MCF 10A (cell line): ENCODE data around the gene NEURL1B. TPM values are rescaled to one million over a fixed set of nuclear protein-coding genes. Genes with fewer than 3 reads are reported as not detected.

Experiments
- BruUV-seq: library from RNA; stranded (reverse); fragments of 400-500 nt; replicated peaks from 2 replicates; lab custom pipeline; 2021; lab: Mats Ljungman, UMichigan
- CTCF ChIA-PET: fragments of 300-600 bp; sonication (Branson Sonifier 250); formaldehyde crosslinking; extraction: SDS; loops from one replicate; lab custom pipeline; 2021; ENCODE audit warnings: antibody characterized with exemption, inconsistent platforms; lab: Yijun Ruan, JAX
- POLR2A ChIA-PET: fragments of 300-600, 350-650 bp; sonication (Branson Sonifier 250); formaldehyde crosslinking; extraction: SDS; loops from one replicate; lab custom pipeline; 2020; ENCODE audit warnings: antibody characterized with exemption, inconsistent platforms; lab: Yijun Ruan, JAX
- DNase-seq: peaks from one replicate; pipeline ENCODE4 v3.0.0-alpha.2; 2018; ENCODE audit not compliant: unreplicated experiment
- H3K27ac Mint-ChIP-seq: one replicate; pipeline ENCODE4 v1.8.0; 2022; ENCODE audit warnings: mild to moderate bottlenecking, low read depth, mixed read lengths; ENCODE audit not compliant: unreplicated experiment
- H3K27me3 Mint-ChIP-seq: one replicate; pipeline ENCODE4 v1.8.0; 2022; ENCODE audit warnings: mixed read lengths; ENCODE audit not compliant: insufficient read depth, unreplicated experiment
- H3K36me3 Mint-ChIP-seq: one replicate; pipeline ENCODE4 v1.8.0; 2022; ENCODE audit warnings: mild to moderate bottlenecking, moderate library complexity, mixed read lengths; ENCODE audit not compliant: insufficient read depth, unreplicated experiment
- H3K4me1 Mint-ChIP-seq: one replicate; pipeline ENCODE4 v1.8.0; 2022; ENCODE audit warnings: mixed read lengths; ENCODE audit not compliant: insufficient read depth, unreplicated experiment
- H3K4me3 Mint-ChIP-seq: one replicate; pipeline ENCODE4 v1.8.0; 2022; ENCODE audit warnings: mild to moderate bottlenecking, moderate library complexity, mixed read lengths; ENCODE audit not compliant: unreplicated experiment
- H3K9me3 Mint-ChIP-seq: one replicate; pipeline ENCODE4 v1.8.0; 2022; ENCODE audit warnings: mixed read lengths; ENCODE audit not compliant: unreplicated experiment
- intact Hi-C: fragments of 100-400 bp; cut with micrococcal nuclease; formaldehyde crosslinking; loops from 2 replicates; pipeline ENCODE4 v1.14.1; 2022
- total RNA-seq: library from RNA; stranded (reverse); gene quantifications from 2 replicates; pipeline ENCODE4 v1.2.3, GENCODE V29; 2022
- TF ChIP-seq, protein P1 (sequence below): fragments of 200-600 bp; IDR thresholded peaks from one replicate; pipeline ENCODE4 v1.8.0; 2022; ENCODE audit warnings: antibody characterized with exemption, mild to moderate bottlenecking; ENCODE audit not compliant: unreplicated experiment

Gene NEURL1B
- total RNA-seq, 1 experiment from 2014 or later = 7.6 TPM

DNA sequence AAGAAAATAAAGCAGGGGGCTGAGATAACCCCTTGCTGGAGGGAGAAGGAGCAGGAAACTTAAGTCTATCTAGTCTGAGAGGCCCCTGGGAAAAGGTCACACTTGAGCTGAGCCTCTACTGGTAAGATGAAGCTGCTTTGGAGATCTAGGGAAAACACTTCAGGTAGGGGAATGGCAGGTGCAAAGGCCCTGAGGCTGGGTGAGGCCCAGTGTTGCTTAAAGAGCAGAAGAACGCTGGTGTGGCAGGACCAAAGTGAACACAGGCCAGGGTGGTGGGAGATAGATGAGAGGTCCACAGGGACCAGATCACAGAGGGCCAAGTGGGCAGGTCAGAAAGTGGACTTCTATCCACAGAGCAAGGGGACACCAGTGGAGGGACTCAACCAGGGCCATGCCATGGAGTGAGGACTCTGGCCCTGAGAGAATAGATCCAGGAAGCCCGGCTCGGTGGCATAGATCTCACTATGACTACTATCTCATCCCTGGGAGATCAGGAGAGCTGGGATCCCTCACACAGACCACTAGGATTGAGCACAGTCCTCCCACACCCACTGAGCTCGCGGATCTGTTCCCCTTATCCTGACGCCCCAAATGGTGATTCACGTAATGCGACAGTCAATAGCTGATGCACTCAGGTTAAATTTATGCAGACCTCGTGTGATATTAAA is 17.6 kb upstream of the NEURL1B start:
- H3K4me3 Mint-ChIP-seq = no peak overlapping the region
- no peaks in the 10 kb centered on the region for H3K9me3 Mint-ChIP-seq
- ChIA-PET POLR2A (interaction anchor here (1.0 kb wide), 1 partner anchor 120 kb away, joined by 3 read pairs; no protein-coding TSS in a partner anchor), CTCF (interaction anchor here (1.1 to 1.6 kb wide), 3 partner anchors 9 to 17 kb away, joined by 3 to 5 read pairs (median 5); no protein-coding TSS in a partner anchor)
- H3K27me3 Mint-ChIP-seq = no peaks in the 10 kb centered on the region
- no peak for DNase-seq
- no TSS peak for BruUV-seq
- intact Hi-C loops = no loop called here
- no peak overlapping the region for H3K27ac Mint-ChIP-seq
- TF ChIP-seq, protein P1, sequence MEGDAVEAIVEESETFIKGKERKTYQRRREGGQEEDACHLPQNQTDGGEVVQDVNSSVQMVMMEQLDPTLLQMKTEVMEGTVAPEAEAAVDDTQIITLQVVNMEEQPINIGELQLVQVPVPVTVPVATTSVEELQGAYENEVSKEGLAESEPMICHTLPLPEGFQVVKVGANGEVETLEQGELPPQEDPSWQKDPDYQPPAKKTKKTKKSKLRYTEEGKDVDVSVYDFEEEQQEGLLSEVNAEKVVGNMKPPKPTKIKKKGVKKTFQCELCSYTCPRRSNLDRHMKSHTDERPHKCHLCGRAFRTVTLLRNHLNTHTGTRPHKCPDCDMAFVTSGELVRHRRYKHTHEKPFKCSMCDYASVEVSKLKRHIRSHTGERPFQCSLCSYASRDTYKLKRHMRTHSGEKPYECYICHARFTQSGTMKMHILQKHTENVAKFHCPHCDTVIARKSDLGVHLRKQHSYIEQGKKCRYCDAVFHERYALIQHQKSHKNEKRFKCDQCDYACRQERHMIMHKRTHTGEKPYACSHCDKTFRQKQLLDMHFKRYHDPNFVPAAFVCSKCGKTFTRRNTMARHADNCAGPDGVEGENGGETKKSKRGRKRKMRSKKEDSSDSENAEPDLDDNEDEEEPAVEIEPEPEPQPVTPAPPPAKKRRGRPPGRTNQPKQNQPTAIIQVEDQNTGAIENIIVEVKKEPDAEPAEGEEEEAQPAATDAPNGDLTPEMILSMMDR = no peak
- H3K36me3 Mint-ChIP-seq = no peaks in the 10 kb centered on the region
- H3K4me1 Mint-ChIP-seq = peaks cover 10% of the 10 kb centered on the region

DNA sequence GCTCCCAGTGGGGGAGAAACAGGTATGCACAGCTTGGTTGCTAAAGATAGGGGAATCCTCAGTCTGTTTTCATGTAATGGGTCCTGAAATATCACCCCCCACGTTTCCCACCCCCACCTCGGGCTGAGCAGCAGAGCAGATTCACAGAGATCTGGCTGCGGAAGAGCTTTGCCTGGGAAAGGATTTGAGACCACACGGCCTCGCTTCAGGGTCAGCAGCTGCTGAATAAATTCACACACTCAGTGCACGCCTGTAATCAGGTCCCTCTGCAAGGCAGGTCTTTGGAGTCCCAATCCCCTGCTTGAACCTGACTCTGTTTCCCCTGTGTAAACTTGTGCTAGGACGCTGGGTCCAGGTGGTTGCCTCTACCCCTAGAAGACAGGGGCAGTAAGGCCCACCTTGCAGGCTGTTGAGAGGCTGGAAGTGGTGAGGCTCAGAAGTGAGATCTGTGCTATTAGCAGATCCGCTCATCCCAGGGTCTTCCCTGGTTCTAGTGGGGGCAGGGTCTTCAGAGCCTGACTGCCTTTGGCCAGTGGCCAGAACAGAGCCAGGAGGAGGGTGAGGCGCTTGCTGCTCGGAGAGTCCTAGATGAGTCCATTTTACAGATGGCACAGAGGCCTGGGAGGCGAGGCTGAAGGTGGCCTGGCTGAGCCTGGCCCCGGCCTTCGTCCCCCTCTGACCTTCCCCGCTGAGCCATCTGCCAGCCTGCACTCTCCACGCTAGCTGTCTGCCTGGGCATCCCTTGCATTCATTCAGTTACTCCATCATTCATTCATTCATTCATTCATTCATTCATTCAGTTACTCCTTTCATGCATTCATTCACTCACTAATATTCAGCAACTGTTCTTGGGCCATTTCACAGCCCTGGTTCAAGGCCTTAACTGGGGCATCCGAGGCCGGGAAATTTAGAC is 16.7 kb upstream of the NEURL1B start:
- Mint-ChIP-seq H3K36me3 (no peaks in the 10 kb centered on the region), H3K27me3 (no peaks in the 10 kb centered on the region)
- DNase-seq = no peak

DNA sequence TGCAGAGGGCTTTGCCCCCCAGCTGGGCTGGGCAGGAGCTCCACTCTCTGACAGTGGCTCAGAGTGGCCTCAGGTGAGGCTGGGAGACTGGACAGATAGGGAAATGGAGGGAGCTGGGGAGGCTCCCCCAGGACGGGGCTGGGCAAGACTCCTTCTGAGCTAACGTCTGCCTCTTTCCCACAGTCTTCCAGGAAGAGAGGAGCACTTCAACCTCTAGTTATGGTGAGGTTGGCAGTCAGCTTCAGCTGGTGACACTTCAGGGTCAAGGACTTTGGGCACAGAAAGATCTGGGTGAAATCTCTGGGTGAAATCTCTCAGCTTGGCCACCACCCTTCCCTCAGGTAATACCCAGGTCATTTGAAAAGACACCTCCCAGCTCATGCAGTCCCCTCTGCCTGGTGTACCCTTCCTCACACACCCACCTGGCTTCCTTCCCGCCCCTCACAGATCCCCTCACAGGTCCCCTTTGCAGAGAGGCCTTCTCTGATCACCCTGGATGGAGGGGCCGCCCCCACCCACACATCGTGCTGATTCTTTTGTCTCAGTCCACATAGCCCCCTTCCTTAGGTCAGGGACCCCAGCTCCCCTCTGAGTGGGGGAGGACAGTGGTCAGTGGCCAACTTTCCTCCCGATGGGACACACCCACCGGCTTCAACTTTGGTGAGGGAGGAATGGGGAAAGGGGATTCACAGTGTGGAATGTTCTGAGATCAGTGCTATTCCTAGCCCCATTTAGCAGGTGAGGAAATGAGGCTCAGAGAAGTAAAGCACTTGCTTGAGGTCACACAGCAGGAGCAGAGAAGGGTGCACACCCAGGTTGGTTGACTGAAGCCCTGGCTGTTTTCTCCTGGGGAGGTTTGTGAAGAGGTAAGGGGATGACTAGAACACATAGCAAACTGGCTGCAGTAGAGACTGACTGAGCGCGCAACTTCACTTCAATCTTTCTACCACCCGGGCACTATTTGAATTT is 15.8 kb upstream of the NEURL1B start:
- DNase-seq = no peak
- no peak overlapping the region for H3K27ac Mint-ChIP-seq
- no peak overlapping the region for H3K4me3 Mint-ChIP-seq
- no peaks in the 10 kb centered on the region for H3K9me3 Mint-ChIP-seq
- no peaks in the 10 kb centered on the region for H3K27me3 Mint-ChIP-seq
- H3K36me3 Mint-ChIP-seq = no peaks in the 10 kb centered on the region
- BruUV-seq = no TSS peak
- peaks cover 10% of the 10 kb centered on the region for H3K4me1 Mint-ChIP-seq
- intact Hi-C loops = no loop called here
- ChIA-PET POLR2A (interaction anchor here (0.5 to 0.7 kb wide), 3 partner anchors 9 to 1835 kb away, joined by 3 to 4 read pairs (median 3); no protein-coding TSS in a partner anchor), CTCF (interaction anchor here (0.7 kb wide), 2 partner anchors 64 to 72 kb away, joined by 4 to 5 read pairs; no protein-coding TSS in a partner anchor)
- TF ChIP-seq, protein P1 = no peak

More for the DNA sequence above, 16.7 kb upstream of the NEURL1B start:
- ChIA-PET CTCF (interaction anchor here (0.5 to 1.6 kb wide), 5 partner anchors 10 to 284 kb away, joined by 3 to 5 read pairs (median 5); no protein-coding TSS in a partner anchor), POLR2A (interaction anchor here (0.7 to 1.0 kb wide), 3 partner anchors 10 to 121 kb away, joined by 3 to 4 read pairs (median 3); no protein-coding TSS in a partner anchor)
- intact Hi-C loops = no loop called here
- Mint-ChIP-seq H3K9me3 (no peaks in the 10 kb centered on the region), H3K27ac (no peak overlapping the region), H3K4me1 (peaks cover 10% of the 10 kb centered on the region), H3K4me3 (no peak overlapping the region)
- TF ChIP-seq, protein P1 = no peak
- no TSS peak for BruUV-seq
